UCSD-AML1 (cell line): ENCODE results near the gene SIRPD.

Experiments used
- DNase-seq: peaks from one replicate; lab custom pipeline; 2025; ENCODE audit not compliant: unreplicated experiment; lab: John Stamatoyannopoulos, UW

The SIRPD gene

DNA sequence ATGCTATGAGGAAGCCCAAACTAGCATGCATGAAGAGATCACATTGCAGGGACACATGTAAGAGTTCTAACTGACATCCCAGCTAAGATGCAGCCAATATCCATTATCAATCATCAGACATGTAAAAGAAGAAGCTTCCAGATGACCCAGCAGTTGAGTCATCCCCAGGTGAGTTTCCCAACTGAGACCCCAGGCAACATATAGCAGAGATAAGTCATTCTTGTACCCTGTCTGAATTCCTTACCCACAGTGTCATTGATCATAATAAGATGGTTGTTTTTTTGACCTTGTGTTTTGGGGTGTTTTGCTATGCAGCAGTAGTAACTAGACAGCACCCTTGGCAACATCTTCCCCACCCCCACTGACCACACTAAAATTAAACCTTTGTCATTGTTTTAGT is 18.9 kb downstream of the SIRPD start:
- DNase-seq = no peak

DNA sequence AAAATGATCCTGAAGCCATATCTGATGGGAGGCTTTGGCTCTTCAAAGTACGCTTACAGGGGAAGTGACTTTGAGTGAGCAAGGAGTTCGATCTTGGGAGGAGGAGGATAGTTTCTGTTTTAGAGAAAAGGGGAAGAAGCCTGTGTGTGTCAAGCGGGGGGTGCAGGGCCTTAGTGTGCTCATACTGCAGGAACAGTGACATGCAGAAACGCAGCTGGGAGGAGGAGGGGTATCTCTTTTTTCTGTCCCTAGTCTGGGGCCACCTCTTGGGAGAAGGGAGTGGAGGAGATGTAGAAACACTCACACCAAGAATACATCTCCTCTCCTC is 19.8 kb downstream of the SIRPD start:
- peak; percentile 71 for DNase-seq

DNA sequence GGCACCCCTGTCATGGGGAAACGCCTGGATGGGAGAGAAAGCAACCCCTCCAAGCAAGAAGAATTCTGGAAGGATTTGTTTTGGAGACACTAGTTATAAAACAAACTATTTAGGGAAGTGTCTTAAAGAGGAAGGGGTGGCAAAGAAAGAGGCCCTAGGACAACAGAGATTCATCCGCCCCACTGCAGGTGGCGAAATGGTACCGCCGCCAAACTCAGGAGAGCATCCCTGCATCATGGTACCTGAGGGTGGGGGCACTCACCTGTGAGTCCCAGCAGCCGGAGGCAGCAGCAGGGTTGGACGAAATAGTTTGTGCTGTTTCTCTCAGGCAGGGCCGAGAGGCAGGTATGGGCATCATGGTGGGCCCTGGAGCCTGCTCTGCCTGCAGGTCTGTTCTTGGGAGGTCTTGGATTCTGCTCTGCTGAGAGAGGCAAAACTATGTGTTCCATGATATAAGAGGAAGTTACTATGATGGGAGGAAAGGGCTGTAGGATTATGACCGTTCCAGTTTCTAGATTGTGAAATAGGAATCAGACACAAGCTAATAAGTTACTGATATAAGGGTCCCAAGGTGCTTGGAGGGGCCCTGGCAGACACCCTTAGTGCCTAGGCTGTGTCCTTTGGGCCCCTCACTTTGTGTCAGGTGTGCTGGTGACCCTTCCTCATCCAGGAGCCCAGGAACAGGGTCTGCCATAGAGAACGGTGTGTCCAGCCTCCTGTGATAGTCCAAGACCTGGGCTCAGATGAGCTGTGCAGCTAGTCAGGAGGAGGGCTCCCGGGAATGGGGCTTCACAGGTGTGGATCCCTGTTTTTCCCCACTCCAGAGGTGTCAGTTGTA is 20.4 kb downstream of the SIRPD start:
- peak; percentile 63 for DNase-seq

DNA sequence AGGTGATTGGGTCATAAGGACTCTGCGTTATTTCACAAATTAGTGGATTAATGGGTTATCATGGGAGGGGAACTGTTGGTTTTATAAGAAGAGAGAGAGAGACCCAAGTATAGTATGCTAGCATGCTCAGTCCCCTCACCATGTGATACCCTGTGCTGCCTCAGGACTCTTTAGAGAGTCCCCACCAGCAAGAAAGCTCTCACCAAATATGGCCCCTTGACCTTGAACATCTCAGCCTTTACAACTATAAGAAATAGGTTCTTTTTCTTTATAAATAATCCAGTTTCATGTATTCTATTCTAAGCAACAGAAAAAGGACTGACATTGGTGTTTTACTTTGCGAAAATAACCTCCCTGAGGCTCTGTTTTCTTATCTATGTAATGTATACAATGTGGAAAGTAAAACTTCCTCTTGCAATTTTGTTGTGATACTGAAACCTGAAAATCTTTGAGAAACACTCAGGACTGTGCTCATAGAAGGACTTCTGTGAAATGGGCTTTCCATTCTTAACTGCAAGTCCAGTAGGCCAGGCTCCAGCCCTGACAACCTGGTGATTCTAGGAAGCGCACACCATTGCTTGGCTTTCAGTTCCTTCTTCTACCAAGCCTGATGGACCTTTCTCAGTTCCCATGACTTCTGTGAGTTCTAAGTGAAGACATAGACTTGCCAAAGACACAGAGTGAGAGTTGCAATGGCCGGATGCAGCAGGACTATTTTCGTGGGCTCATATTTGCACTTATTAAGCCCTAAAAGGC is 21.9 kb downstream of the SIRPD start:
- DNase-seq = no peak

DNA sequence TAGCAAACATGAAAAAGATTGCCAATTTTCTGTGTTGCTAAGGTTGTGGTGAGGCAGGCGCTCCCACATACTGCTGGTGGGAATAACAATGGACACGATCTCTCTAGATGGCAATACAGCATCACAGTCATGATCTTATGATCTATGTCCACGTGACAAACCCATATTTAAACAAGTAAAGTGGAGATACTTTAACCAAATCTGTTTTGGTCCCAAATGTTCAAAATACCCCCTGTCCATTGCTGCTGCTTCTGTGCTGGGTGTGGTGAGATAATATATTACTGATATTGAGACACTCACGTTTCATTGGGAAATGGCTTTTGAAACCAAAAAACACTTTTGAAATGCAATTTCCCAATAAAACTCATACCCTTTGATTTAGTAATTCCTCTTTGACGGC is 23.0 kb downstream of the SIRPD start:
- no peak for DNase-seq

DNA sequence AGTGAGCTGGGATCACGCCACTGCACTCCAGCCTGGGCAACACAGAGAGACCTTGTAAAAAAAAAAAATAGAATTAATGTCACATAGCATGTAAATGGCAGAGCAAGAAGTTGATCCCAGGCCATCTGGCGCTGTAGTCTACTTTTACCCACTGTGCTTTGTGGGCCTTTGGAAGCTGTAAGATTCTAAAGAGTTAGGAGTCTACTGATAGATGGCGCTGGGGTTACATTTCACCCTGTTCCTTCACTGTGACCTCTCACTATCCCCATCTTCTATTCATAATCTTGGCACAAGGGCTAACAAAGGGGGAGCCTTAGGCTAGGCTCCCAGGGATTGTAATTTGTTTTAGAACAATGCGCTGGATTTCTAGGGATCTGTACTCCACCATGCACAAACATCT is 24.4 kb downstream of the SIRPD start:
- no peak for DNase-seq

DNA sequence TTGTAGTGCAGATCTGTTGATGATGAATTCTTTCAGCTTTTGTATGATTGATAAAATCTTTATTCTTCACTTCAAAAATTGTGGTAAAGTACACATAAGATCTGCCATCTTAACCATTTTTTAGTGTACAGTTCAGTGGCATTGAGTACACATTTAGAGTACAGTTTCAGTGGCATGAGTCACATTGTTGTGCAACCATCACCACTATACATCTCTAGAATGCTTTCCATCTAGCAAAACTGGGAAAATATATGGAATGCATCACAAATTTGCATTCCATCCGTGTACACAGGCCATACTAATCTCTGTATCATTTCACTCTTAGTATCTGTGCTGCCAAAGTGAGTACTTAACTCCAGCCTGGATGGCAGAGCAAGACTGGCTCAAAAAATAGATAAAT is 28.7 kb downstream of the SIRPD start:
- no peak for DNase-seq

DNA sequence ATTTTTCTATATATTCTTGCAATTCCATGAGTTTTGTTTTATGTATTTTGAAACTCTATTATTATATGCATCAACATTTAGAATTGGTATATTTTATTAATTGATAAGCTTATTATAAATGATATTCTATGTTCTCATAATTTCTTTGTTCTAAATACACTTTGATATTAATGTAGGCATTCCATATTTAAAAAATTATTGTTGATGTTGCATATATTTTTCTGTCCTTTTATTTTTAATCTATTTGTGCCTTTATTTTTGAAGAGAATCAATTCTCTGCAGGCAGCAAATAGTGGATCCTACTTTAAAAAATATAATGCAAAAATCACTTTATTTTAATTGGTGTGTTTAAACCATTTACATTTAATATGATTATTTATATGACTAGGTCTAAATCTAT is 29.6 kb downstream of the SIRPD start:
- DNase-seq = no peak

DNA sequence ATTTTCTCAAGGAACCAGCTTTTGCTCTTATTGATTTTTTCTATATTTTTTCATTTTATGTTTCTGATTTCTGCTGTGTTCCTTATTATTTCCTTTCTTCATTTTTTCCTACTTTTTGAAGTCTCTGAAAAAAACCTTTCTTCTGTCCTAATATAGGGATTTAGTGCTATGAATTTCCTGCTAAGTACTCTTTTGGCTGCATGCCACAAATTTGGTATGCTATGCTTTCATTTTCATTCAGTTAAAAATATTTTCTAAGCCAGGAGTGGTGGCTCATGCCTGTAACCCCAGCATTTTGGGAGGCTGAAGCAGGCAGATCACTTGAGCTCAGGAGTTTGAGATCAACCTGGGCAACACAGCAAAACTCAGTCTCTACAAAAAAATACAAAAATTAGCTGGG is 30.6 kb downstream of the SIRPD start:
- DNase-seq = no peak

DNA sequence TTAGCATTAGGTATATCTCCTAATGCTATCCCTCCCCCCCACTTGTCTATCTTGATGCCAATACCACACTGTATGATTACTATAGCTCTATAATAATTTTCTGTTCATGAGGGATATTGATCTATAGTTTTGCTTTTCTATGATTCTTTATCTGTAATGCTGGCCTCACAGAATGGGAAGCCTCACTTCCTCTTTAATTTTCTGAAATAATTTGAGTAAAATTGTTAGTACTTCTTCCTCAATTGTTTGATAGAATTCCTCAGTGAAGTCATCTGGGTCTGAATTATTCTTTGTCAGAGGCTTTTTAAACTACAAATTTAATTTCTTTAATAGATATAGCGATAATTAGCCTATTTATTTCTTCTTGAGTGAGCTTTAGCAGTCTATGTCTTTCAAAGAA is 31.2 kb downstream of the SIRPD start:
- DNase-seq = no peak

DNA sequence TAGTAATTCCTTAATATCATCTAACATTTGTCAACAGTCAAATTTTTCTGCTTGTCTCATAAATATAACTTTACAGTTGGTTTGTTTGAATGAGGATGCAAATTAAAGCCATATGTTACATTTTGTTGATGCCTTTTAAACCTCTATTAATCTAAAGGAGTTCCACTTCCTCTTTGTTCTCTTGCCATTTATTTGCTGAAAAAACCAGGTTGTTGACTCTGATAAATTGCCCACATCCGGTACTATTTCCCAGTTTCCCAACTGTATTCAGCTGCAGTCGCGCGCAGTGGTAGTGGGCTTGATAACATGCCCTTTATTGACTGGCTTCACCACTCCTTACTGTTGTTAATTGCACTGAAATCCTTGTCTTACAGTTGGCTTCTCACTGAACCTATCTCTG is 33.5 kb downstream of the SIRPD start:
- peak; percentile 82 for DNase-seq

DNA sequence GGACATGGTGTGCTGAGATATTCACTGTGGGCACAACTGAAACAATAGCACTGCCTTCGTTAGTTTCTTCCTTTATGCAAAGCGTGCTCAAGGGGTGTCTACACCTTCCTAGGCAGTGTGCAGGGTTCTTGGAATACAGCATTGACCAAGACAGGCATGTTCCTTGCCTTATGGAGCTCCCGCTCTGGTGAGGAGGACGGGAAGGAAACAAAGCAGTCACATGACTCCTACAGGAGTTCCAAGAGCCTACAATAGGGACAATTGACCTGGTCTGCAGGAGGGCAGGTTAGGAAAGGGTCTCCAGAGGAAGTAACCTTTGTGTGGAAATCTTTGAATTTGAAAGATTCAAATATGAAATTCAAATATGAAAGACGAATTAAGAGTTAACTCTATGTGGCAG is 40.5 kb downstream of the SIRPD start:
- DNase-seq = no peak

DNA sequence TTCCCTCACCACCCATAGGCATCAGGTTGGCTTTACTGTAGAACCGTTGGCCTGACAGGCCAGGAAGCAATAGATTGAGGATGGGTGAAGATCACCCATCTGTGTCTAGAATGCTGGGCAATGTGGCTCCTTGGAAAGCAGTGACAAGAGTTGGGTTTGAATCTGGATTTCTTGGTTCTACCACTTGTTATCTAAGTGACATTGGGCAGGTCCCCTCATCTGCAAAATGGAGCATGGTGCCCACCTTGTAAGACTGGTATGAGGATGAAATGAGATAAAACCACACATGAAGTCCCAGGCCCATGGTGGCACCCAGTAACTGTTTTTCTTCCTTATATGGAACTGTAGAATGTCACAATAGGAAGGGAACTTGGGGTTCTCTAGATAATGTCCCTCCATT is 43.7 kb downstream of the SIRPD start:
- DNase-seq = no peak

DNA sequence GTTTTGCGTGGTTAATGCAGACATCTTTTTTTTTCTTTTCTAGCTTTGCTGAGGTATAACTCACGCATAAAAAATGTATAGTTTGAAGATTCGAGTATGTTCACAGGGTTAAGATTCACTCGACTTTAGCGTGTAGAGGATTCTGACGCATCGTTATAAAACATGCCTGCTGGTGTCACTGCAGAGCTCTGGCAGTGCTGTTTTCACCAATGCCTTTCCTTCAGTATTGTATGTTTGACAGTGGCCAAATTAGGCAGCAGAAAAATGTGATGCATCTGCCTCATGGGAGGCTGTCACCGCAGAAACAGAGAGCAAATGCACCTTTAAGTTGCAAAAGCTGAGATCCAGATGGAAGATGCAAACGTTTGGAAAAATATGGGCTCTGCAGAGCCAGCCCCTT is 48.3 kb downstream of the SIRPD start:
- peak; percentile 42 for DNase-seq

DNA sequence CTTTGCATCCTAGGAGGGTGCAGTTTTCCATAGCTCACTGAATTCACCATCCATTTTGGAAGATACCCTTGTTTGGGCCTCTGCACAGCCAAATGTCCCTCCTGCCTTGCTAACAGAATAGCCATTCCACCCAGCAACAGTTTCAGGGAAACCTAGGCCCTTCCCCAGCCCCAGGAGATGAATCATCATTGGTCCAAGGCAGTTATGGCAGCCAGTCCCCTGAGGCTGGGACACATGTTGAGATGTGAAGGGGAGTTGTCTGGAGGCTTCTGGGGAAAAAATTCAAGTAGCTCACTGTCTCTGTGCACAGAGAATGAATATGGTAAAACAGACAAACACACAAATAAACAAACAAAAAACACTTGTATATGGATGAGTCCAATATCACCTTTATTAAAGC is 48.9 kb downstream of the SIRPD start:
- DNase-seq = no peak

DNA sequence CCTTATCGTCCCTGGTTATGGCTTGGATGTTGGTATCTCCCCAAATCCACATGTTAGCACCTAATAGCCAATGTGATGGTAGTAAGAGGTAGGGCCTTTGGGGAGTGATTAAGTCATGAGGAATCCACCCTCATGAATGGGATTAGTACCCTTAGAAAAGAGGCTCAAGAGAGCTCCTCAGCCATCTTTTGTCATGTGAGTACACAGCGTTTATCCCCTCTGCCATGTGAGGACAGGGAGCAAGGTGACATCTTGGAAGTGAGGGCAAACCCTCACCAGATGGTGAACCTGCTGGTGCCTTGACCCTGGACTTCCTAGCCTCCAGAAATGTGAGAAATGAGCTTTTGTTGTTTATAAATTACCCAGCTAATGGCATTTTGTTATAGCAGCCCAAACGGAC is 50.2 kb downstream of the SIRPD start:
- no peak for DNase-seq

DNA sequence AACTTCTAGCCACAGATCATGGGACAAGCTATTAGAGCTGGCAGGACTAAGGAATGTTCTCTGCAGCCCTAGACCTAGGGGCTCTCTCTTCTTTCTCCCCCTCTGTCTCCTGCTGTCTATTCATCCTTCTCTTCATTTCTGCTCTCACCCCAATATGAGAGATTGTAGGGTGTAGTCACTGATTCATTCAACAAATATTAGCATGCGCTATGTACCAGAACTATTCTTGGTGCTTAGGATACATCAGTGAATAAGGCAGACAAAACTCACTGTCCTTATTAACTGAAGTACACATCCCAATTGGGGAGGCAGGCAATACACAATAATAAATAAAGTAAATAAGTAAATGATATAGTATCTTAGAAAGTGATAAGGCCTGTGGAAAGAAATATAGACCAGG is 51.6 kb downstream of the SIRPD start:
- no peak for DNase-seq

DNA sequence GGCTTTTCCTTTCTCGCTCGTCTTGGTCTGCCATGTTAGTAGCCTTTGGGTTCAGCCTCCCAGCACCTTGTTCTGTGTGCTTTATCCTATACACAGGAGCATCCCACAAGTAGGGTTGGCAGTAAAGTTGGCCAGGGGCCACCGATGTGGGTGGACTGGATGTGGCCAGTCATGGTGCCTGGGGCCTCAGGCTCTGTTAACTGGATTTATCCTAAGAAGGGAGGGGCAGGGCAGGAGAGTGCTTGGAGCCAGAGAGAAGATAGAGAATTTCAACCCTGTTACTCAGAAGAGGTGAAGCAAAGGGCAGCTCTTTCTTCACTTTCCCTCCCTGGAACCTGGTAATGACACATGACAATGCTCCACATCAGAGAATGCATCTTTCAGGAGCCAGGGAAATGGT is 52.1 kb downstream of the SIRPD start:
- no peak for DNase-seq

DNA sequence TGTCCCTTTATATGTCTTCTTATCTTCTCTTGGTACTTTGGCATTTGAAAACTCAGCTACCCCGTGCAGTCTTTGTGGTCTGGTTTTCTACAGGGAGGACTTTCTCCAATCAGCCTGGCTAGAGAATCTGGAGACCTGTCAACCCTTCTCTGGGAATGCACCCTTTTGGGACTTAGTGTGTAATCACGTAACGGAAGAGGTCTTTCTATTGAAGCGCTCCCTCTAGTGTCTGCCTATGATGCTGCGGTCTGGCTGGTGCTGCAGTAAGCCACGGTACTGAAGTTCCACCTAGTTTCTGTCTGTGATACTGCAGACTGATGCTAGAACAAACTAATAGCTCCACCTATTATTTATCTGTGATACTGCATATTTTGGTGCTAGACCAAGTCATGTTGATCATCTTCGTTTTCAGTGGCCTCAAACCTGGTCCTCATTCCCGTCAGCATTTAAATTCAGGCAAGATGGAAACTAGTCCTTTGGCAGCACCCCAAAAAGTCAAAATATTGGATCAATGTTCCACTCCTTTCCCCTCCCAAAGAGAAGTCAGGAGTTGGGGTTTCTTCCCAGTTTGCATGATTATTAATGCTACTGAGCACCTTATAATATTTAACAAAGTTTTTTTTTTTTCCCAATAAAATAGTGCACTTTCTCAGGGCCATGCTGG is 53.8 kb downstream of the SIRPD start:
- DNase-seq = peak; percentile 80

DNA sequence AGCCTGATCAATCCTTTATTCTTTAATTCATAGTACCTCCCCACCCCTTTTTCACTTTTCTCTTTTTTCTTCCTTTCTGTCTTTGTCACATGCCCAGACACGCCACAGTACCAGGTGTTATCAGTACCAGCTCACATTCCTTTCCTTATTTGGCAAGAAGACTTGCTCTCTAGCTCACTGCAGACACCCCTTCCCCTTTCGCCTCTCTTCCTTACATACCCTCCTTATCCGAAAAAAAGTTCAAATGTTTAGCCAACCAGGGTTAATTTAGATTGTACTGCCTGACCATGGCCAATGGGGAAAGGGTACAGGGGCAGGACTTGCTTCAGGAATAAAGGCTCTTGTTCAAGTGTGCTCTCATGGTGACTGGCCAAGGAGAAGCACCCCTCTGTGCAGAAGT is 57.0 kb downstream of the SIRPD start:
- no peak for DNase-seq

DNA sequence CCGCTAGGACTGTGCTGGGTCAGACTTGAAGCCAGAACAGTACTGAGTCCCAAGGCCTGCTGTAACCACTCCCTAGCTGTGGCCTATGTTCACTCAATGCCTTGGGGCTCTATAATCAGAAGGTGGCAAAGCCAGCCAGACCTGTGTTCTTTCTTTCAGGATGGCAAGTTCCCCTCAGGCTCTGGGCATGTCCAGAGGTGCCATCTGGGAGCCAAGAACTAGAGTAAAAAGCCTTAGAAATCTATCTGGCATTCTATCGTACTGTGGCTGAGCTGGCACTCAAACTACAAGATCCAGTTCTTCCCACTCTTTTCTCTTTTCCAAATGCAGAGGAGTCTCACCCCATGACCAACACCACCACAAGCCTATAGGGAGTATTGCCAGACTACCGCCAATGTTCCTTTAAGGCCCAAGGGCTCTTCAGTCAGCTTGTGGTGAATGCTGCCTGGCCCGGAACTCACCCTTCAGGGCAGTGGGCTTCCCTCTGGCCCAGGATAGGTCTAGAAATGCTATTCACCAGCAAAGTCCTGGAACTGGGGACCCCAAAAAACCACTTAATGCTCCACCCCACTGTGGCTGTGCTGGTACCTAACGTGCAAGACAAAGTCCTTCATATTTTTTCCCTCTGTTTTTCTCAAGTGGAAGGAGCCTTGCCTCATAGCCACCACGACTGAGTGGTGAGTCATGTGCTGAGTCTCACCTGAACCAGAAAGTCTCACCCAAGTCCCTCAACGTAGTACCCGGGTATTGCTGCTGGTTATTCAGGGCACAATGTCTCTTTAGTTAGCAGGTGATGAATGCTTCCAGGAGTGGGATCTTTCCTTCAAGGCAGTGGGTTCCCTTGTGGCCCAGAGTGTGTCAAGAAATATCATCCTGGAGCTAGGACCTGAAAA is 57.7 kb downstream of the SIRPD start:
- no peak for DNase-seq
